Loucy (cell line): Measurements from ENCODE around the gene RASGRP2.

Source experiments
- H2AFZ ChIP-seq: fragments of 200-600 bp; sonication (generic); 2 replicates; pipeline ENCODE4 v1.6.0; 2016; ENCODE audit warnings: antibody characterized with exemption, mild to moderate bottlenecking, low read length, moderate library complexity
- H3F3A ChIP-seq: fragments of 200-600 bp; 2 replicates; pipeline ENCODE4 v1.6.0; 2016; ENCODE audit warnings: antibody characterized with exemption, low read depth, mild to moderate bottlenecking
- H3K27me3 ChIP-seq: fragments of 200-600 bp; sonication (generic); 2 replicates; pipeline ENCODE4 v1.6.1; 2014; ENCODE audit warnings: low read length, mild to moderate bottlenecking; ENCODE audit not compliant: insufficient read depth, poor library complexity, severe bottlenecking
- H3K36me3 ChIP-seq: fragments of 200-600 bp; sonication (generic); 2 replicates; pipeline ENCODE4 v1.6.1; 2016; ENCODE audit warnings: low read length; ENCODE audit not compliant: insufficient read depth
- H3K4me1 ChIP-seq: fragments of 200-600 bp; sonication (generic); 2 replicates; pipeline ENCODE4 v1.5.1; 2014; ENCODE audit warnings: low read length, mild to moderate bottlenecking; ENCODE audit not compliant: insufficient read depth, poor library complexity, severe bottlenecking
- H3K4me2 ChIP-seq: fragments of 200-600 bp; sonication (generic); 2 replicates; pipeline ENCODE4 v1.6.0; 2014; ENCODE audit warnings: antibody characterized with exemption, low read length, low read depth, mild to moderate bottlenecking; ENCODE audit not compliant: poor library complexity, severe bottlenecking
- H3K4me3 ChIP-seq: fragments of 200-600 bp; sonication (generic); 2 replicates; pipeline ENCODE4 v1.5.1; 2014; ENCODE audit warnings: low read length, mild to moderate bottlenecking, mixed read lengths; ENCODE audit not compliant: poor library complexity, severe bottlenecking
- H3K79me2 ChIP-seq: fragments of 200-600 bp; sonication (generic); 2 replicates; pipeline ENCODE4 v1.6.1; 2014; ENCODE audit warnings: low read length; ENCODE audit not compliant: insufficient read depth
- H3K9ac ChIP-seq: fragments of 200-600 bp; sonication (generic); 2 replicates; pipeline ENCODE4 v1.6.0; 2014; ENCODE audit warnings: mild to moderate bottlenecking, low read depth, low read length, moderate library complexity; ENCODE audit not compliant: poor library complexity, severe bottlenecking
- H3K9me2 ChIP-seq: fragments of 200-600 bp; sonication (generic); replicated peaks from 2 replicates; pipeline ENCODE4 v1.6.1; 2016; ENCODE audit warnings: low read depth, low read length, mixed read lengths
- H3K9me3 ChIP-seq: fragments of 200-600 bp; sonication (generic); 2 replicates; pipeline ENCODE4 v1.6.1; 2014; ENCODE audit warnings: mild to moderate bottlenecking, antibody characterized with exemption, low read length, low read depth; ENCODE audit not compliant: insufficient read depth
- H4K20me1 ChIP-seq: fragments of 200-600 bp; sonication (generic); 2 replicates; pipeline ENCODE4 v1.6.0; 2014; ENCODE audit warnings: antibody characterized with exemption, low read length, mild to moderate bottlenecking; ENCODE audit not compliant: insufficient read depth, poor library complexity, severe bottlenecking
- CTCF ChIP-seq: fragments of 200-600 bp; sonication (generic); conservative IDR thresholded peaks from 2 replicates; pipeline ENCODE4 v1.5.1; 2014; ENCODE audit warnings: mild to moderate bottlenecking, antibody characterized with exemption, low read length
- EZH2phosphoT487 ChIP-seq: fragments of 200-600 bp; IDR thresholded peaks from 2 replicates; pipeline ENCODE4 v1.6.1; 2018; ENCODE audit warnings: antibody characterized with exemption, mild to moderate bottlenecking, moderate library complexity, borderline replicate concordance

RASGRP2 gene

GRCh38 chr11:64712430-64713015 lies 31.4 kb downstream of the RASGRP2 start:
- TF ChIP-seq CTCF (no peak), EZH2phosphoT487 (no peak)
- no peak overlapping the region for H3K4me2 ChIP-seq
- no peaks in the 10 kb centered on the region for H3F3A ChIP-seq
- no peaks in the 10 kb centered on the region for H3K36me3 ChIP-seq
- H3K4me1 ChIP-seq = no peaks in the 10 kb centered on the region
- no peaks in the 10 kb centered on the region for H3K9me3 ChIP-seq
- H3K4me3 ChIP-seq = no peak overlapping the region
- H2AFZ ChIP-seq = no peak overlapping the region
- H4K20me1 ChIP-seq = no peaks in the 10 kb centered on the region
- H3K27me3 ChIP-seq = no peaks in the 10 kb centered on the region
- H3K79me2 ChIP-seq = no peaks in the 10 kb centered on the region
- no peak overlapping the region for H3K9ac ChIP-seq
- H3K9me2 ChIP-seq = no peaks in the 10 kb centered on the region

GRCh38 chr11:64711956-64712362 lies 32.0 kb downstream of the RASGRP2 start:
- Histone ChIP-seq H3K9me2 (no peaks in the 10 kb centered on the region), H3K9me3 (no peaks in the 10 kb centered on the region), H3K27me3 (no peaks in the 10 kb centered on the region), H4K20me1 (no peaks in the 10 kb centered on the region), H3K79me2 (no peaks in the 10 kb centered on the region), H3K4me1 (no peaks in the 10 kb centered on the region), H3F3A (no peaks in the 10 kb centered on the region), H3K4me2 (no peak overlapping the region), H3K36me3 (no peaks in the 10 kb centered on the region), H2AFZ (no peak overlapping the region), H3K4me3 (no peak overlapping the region), H3K9ac (no peak overlapping the region)
- TF ChIP-seq EZH2phosphoT487 (no peak), CTCF (no peak)

GRCh38 chr11:64711138-64711955 lies 32.6 kb downstream of the RASGRP2 start:
- H2AFZ ChIP-seq = no peak overlapping the region
- H4K20me1 ChIP-seq = no peaks in the 10 kb centered on the region
- H3K27me3 ChIP-seq = no peaks in the 10 kb centered on the region
- no peaks in the 10 kb centered on the region for H3K79me2 ChIP-seq
- H3K9me2 ChIP-seq = no peaks in the 10 kb centered on the region
- no peak overlapping the region for H3K4me2 ChIP-seq
- H3K36me3 ChIP-seq = no peaks in the 10 kb centered on the region
- H3K9me3 ChIP-seq = no peaks in the 10 kb centered on the region
- H3K4me1 ChIP-seq = no peaks in the 10 kb centered on the region
- no peaks in the 10 kb centered on the region for H3F3A ChIP-seq
- TF ChIP-seq CTCF (no peak), EZH2phosphoT487 (no peak)
- H3K9ac ChIP-seq = no peak overlapping the region
- no peak overlapping the region for H3K4me3 ChIP-seq
